ENCODE measurements around the gene ANTXR1. TPM values are rescaled to one million over a fixed set of nuclear protein-coding genes. Genes with fewer than 3 reads are reported as not detected.
A peak's percentile ranks its signal among the peaks of the same experiment; 100 is the strongest.

The ANTXR1 gene
- total and polyA plus RNA-seq, 2 donors (not counting 3 experiments of a cell fraction or from before 2014, with no cell fraction given): 4.2 to 17.3 TPM

GRCh38 chr2:69011611-69012157 lies 1.3 kb upstream of the ANTXR1 start:
- no peak overlapping the region for H3K9ac ChIP-seq (replicated peaks; ENCODE audit: extremely low read depth, insufficient read depth, low read length)
- no peak overlapping the region for H3K4me3 ChIP-seq (replicated peaks in 1 of 3; ENCODE audit: insufficient read depth in 1 of 3, low read depth in 1 of 3, low read length in 3 of 3)
- ChIA-PET POLR2A (no interaction called here), CTCF (interaction anchor here (0.9 to 3.2 kb wide), 9 partner anchors 8 to 548 kb away, joined by 3 to 25 read pairs (median 4); no protein-coding TSS in a partner anchor)
- no peak overlapping the region for H3K27ac ChIP-seq (ENCODE audit: insufficient read depth, low read depth, low read length)
- no peaks in the 10 kb centered on the region for H3K9me3 ChIP-seq (replicated peaks; ENCODE audit: control insufficient read depth, insufficient read depth, low read length)
- no peaks in the 10 kb centered on the region for H3K36me3 ChIP-seq (ENCODE audit: control insufficient read depth in 2 of 2, extremely low read depth in 1 of 2, insufficient read depth in 2 of 2, low read length in 2 of 2)
- H3K27me3 ChIP-seq (ENCODE audit: control insufficient read depth in 2 of 2, insufficient read depth in 2 of 2, low read length in 2 of 2): peaks cover 7% of the 10 kb centered on the region in 2 experiments
- no peak overlapping the region for H2AFZ ChIP-seq (ENCODE audit: low read depth, low read length)
- DNase-seq (ENCODE audit: low read depth, low spot score): no peak
- H3K4me2 ChIP-seq (ENCODE audit: insufficient read depth, low read length): no peak overlapping the region
- no peaks in the 10 kb centered on the region for H4K20me1 ChIP-seq (replicated peaks; ENCODE audit: control insufficient read depth, extremely low read depth, insufficient read depth, low read length)
- no peaks in the 10 kb centered on the region for H3K9me1 ChIP-seq (replicated peaks; ENCODE audit: control insufficient read depth, extremely low read depth, insufficient read depth, low read length)
- TF ChIP-seq POLR2A (IDR thresholded peaks at IDR 0.05; ENCODE audit: low read depth, low read length): no peak
- TF ChIP-seq, protein P1, sequence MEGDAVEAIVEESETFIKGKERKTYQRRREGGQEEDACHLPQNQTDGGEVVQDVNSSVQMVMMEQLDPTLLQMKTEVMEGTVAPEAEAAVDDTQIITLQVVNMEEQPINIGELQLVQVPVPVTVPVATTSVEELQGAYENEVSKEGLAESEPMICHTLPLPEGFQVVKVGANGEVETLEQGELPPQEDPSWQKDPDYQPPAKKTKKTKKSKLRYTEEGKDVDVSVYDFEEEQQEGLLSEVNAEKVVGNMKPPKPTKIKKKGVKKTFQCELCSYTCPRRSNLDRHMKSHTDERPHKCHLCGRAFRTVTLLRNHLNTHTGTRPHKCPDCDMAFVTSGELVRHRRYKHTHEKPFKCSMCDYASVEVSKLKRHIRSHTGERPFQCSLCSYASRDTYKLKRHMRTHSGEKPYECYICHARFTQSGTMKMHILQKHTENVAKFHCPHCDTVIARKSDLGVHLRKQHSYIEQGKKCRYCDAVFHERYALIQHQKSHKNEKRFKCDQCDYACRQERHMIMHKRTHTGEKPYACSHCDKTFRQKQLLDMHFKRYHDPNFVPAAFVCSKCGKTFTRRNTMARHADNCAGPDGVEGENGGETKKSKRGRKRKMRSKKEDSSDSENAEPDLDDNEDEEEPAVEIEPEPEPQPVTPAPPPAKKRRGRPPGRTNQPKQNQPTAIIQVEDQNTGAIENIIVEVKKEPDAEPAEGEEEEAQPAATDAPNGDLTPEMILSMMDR (IDR thresholded peaks at IDR 0.05; ENCODE audit: extremely low read depth in 1 of 2, insufficient read depth in 1 of 2, low read depth in 1 of 2, low read length in 2 of 2): peak in 1 of 2 donors; percentile 12
- FAIRE-seq: no peak
- H3K4me1 ChIP-seq (ENCODE audit: control insufficient read depth, extremely low read depth, insufficient read depth, low read length): peaks cover 13% of the 10 kb centered on the region
- no peaks in the 10 kb centered on the region for H3K79me2 ChIP-seq (ENCODE audit: control insufficient read depth, insufficient read depth, low read length)
- BruUV-seq (replicated peaks): no TSS peak
- intact Hi-C loops (cut with micrococcal nuclease): loop anchor here (2.0 to 5.0 kb wide), 2 partner anchors 69 to 196 kb away; no protein-coding TSS in a partner anchor
- dilution Hi-C loops (cut with MboI; ENCODE audit: extremely low pct_ligation_motif_present, low sequenced_read_pairs): no loop called here

DNA sequence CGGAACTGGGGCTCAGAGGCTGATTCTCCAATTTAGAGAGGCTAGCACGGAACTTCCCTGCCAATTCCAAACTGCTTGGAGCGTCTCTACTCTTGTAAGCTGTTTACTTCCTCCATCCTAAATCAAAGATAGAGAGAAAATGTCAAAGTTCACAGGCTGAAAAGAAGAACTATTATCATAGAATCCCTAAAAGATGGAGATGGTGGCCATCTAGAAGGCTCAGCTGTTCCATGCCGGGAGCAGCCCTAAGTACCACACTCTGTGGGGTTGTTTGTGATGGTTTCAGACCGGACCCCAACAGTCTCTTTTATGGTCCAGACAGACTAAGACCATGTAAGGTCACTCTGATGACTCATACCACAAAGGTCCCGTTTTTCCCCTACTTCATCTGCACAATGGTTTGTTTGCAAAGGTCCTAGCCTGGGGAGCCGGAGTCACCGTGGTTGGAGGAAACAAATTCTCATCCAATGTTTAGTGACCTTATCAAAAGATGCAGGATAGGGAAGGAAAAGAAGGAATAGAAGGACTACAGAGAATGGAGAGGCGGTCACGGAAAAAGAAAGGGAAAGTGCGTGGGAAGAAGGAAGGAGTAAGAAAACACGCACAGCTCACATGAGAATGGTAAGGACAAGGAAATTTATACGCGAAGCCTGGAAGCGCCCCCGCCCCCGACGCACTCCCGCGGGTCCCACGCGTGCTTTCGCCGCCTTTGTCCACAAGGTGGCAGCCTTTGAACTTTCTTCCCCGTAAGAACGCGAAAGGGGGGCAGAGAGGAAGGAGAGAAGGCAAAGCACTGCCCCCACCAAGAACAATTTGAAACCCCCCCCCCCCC lies 453 bp upstream of the ANTXR1 start:
- DNase-seq (ENCODE audit: low read depth, low spot score): peak; percentile 56
- H3K9me1 ChIP-seq (replicated peaks; ENCODE audit: control insufficient read depth, extremely low read depth, insufficient read depth, low read length): no peaks in the 10 kb centered on the region
- no peak overlapping the region for H3K9ac ChIP-seq (replicated peaks; ENCODE audit: extremely low read depth, insufficient read depth, low read length)
- peak overlapping the region in 2 of 3 experiments; percentile 54 to 63 for H3K4me3 ChIP-seq (replicated peaks in 1 of 3; ENCODE audit: insufficient read depth in 1 of 3, low read depth in 1 of 3, low read length in 3 of 3)
- no peaks in the 10 kb centered on the region for H3K9me3 ChIP-seq (replicated peaks; ENCODE audit: control insufficient read depth, insufficient read depth, low read length)
- peak overlapping the region; percentile 95 for H3K4me2 ChIP-seq (ENCODE audit: insufficient read depth, low read length)
- no peak overlapping the region for H2AFZ ChIP-seq (ENCODE audit: low read depth, low read length)
- intact Hi-C loops (cut with micrococcal nuclease): loop anchor here (1.0 to 5.0 kb wide), 3 partner anchors 70 to 295 kb away; no protein-coding TSS in a partner anchor
- no peaks in the 10 kb centered on the region for H4K20me1 ChIP-seq (replicated peaks; ENCODE audit: control insufficient read depth, extremely low read depth, insufficient read depth, low read length)
- no TSS peak for BruUV-seq (replicated peaks)
- H3K4me1 ChIP-seq (ENCODE audit: control insufficient read depth, extremely low read depth, insufficient read depth, low read length): peaks cover 13% of the 10 kb centered on the region
- TF ChIP-seq MYC (IDR thresholded peaks at IDR 0.05; ENCODE audit: low read depth, low read length) (no peak), POLR2AphosphoS5 (IDR thresholded peaks at IDR 0.05; ENCODE audit: insufficient read depth, low read depth, low read length) (no peak), GATA2 (IDR thresholded peaks at IDR 0.05; ENCODE audit: insufficient read depth, insufficient read length, low read depth, low read length) (no peak), EZH2 (IDR thresholded peaks at IDR 0.05; ENCODE audit: borderline replicate concordance, low read depth, low read length, severe bottlenecking) (no peak), POLR2A (IDR thresholded peaks at IDR 0.05; ENCODE audit: low read depth, low read length) (no peak), MAX (IDR thresholded peaks at IDR 0.05; ENCODE audit: insufficient read depth, insufficient read length) (no peak), FOS (IDR thresholded peaks at IDR 0.05; ENCODE audit: borderline replicate concordance, insufficient read depth, low read length) (peak; percentile 43), JUN (IDR thresholded peaks at IDR 0.05; ENCODE audit: borderline replicate concordance, insufficient read depth, insufficient read length, low read depth) (peak; percentile 33)
- TF ChIP-seq, protein P1 (IDR thresholded peaks at IDR 0.05; ENCODE audit: extremely low read depth in 1 of 2, insufficient read depth in 1 of 2, low read depth in 1 of 2, low read length in 2 of 2): peak; percentile 66 to 74
- ChIA-PET CTCF (interaction anchor here (0.6 to 3.2 kb wide), 11 partner anchors 9 to 734 kb away, joined by 3 to 25 read pairs (median 4); no protein-coding TSS in a partner anchor), POLR2A (no interaction called here)
- peaks cover 7 to 9% of the 10 kb centered on the region in 2 experiments for H3K27me3 ChIP-seq (ENCODE audit: control insufficient read depth in 2 of 2, insufficient read depth in 2 of 2, low read length in 2 of 2)
- no peak overlapping the region for H3K27ac ChIP-seq (ENCODE audit: insufficient read depth, low read depth, low read length)
- H3K79me2 ChIP-seq (ENCODE audit: control insufficient read depth, insufficient read depth, low read length): no peaks in the 10 kb centered on the region
- FAIRE-seq: peak; percentile 46
- H3K36me3 ChIP-seq (ENCODE audit: control insufficient read depth in 2 of 2, extremely low read depth in 1 of 2, insufficient read depth in 2 of 2, low read length in 2 of 2): no peaks in the 10 kb centered on the region
- dilution Hi-C loops (cut with MboI; ENCODE audit: extremely low pct_ligation_motif_present, low sequenced_read_pairs): no loop called here
